Bronchial epithelial cell (primary cell): ENCODE measurements around the gene MTA1. TPM values are rescaled to one million over a fixed set of nuclear protein-coding genes. Genes with fewer than 3 reads are reported as not detected.

Experiments
- DNase-seq: peaks from one replicate; pipeline ENCODE4 v3.0.0-alpha.2; 2010; ENCODE audit warnings: low read depth
- FAIRE-seq: peaks from 2 replicates; lab custom pipeline; 2011; peaks lifted over from hg19 to GRCh38; lab: Jason Lieb, UNC
- H3K27me3 ChIP-seq: 2 replicates; pipeline ENCODE4 v1.5.1; 2011; ENCODE audit warnings: low read length; ENCODE audit not compliant: control insufficient read depth, insufficient read depth
- H3K36me3 ChIP-seq: 2 replicates; pipeline ENCODE4 v1.5.1; 2011; ENCODE audit warnings: low read length; ENCODE audit not compliant: control insufficient read depth, insufficient read depth
- H3K4me3 ChIP-seq: 2 replicates; pipeline ENCODE4 v1.5.1; 2011; ENCODE audit warnings: mild to moderate bottlenecking, low read depth, low read length, control low read depth
- CTCF ChIP-seq: IDR thresholded peaks from 2 replicates; pipeline ENCODE4 v1.5.1; 2011; ENCODE audit warnings: mild to moderate bottlenecking, moderate library complexity, low read length, control low read depth, inconsistent platforms; ENCODE audit not compliant: insufficient read depth, severe bottlenecking
- total RNA-seq: library from RNA; depleted of rRNA; stranded (reverse); fragments of >200 nt; gene quantifications from 2 replicates; pipeline ENCODE4 v1.2.1, GENCODE V29; 2014

Gene MTA1
- total RNA-seq, 1 donor from 2014 or later = 25.5 TPM

- no peak for TF ChIP-seq CTCF
- Histone ChIP-seq H3K27me3 (no peaks in the 10 kb centered on the region), H3K36me3 (peaks cover 1% of the 10 kb centered on the region), H3K4me3 (no peak overlapping the region)
- DNase-seq (no peak), FAIRE-seq (no peak)
These were observed 64.7 kb downstream of the MTA1 start for GRCh38 chr14:105484069-105484996.

- no peak for TF ChIP-seq CTCF
- no peak for FAIRE-seq
These were observed 65.4 kb downstream of the MTA1 start for GRCh38 chr14:105484997-105485393.

GRCh38 chr14:105485739-105486162 is 66.1 kb downstream of the MTA1 start:
- H3K36me3 ChIP-seq = no peaks in the 10 kb centered on the region
- no peak for TF ChIP-seq CTCF
- FAIRE-seq (no peak), DNase-seq (no peak)
- H3K4me3 ChIP-seq = no peak overlapping the region
- no peaks in the 10 kb centered on the region for H3K27me3 ChIP-seq

More at GRCh38 chr14:105484997-105485393, 65.4 kb downstream of the MTA1 start:
- H3K4me3 ChIP-seq = no peak overlapping the region
- no peaks in the 10 kb centered on the region for H3K36me3 ChIP-seq
- DNase-seq = no peak
- H3K27me3 ChIP-seq = no peaks in the 10 kb centered on the region

GRCh38 chr14:105486163-105486973 is 66.7 kb downstream of the MTA1 start, which contains the start of gene CRIP1:
CRIP1 (plus strand) TSS chr14:105486886; CDS start chr14:105487260, 374 bp downstream.
- Histone ChIP-seq H3K4me3 (no peak within 1 kb of the TSS), H3K36me3 (no peaks in the 10 kb centered on the region), H3K27me3 (no peaks in the 10 kb centered on the region)
- DNase-seq = no peak
- no peak for FAIRE-seq
- TF ChIP-seq CTCF = no peak

GRCh38 chr14:105486974-105487448 is 67.4 kb downstream of the MTA1 start:
- H3K4me3 ChIP-seq = no peak overlapping the region

More at GRCh38 chr14:105486974-105487448, 67.4 kb downstream of the MTA1 start:
- no peak for DNase-seq
- Histone ChIP-seq H3K36me3 (no peaks in the 10 kb centered on the region), H3K27me3 (no peaks in the 10 kb centered on the region)
- TF ChIP-seq CTCF = no peak
- FAIRE-seq = no peak
